GM18499 (cell line): ENCODE results near the gene CTXND1.
"Not testable (repeated sequence)": the region's sequence is repeated elsewhere in the genome, so short reads cannot be mapped to it uniquely, and the experiment has no call there.

ENCODE experiments used
- ATAC-seq: cut with Tn5 transposase; IDR thresholded peaks from one replicate; pipeline ENCODE4 v1.9.1; 2021; ENCODE audit warnings: moderate number of reproducible peaks; ENCODE audit not compliant: insufficient read depth, unreplicated experiment

CTXND1 gene

DNA sequence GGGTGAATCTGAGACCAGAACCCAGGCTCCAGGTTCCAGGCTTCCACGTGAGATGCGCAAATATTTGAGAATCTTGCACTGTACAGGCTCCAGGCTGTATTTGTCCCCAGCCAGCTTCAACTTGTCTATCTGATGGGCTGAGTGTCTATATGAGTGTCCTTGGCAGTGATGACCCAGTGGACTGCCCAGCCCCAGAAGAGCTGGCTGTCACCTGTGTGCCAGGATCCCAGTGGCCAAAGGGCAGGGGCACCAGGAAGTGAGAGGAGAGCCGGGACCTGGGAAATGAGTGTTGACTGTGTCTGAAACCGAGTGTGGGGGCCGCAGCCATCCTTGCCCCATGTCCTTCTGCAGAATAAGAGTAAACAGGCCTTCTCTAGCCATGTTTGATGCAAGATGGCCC lies 88.8 kb downstream of the CTXND1 start:
- no peak for ATAC-seq

DNA sequence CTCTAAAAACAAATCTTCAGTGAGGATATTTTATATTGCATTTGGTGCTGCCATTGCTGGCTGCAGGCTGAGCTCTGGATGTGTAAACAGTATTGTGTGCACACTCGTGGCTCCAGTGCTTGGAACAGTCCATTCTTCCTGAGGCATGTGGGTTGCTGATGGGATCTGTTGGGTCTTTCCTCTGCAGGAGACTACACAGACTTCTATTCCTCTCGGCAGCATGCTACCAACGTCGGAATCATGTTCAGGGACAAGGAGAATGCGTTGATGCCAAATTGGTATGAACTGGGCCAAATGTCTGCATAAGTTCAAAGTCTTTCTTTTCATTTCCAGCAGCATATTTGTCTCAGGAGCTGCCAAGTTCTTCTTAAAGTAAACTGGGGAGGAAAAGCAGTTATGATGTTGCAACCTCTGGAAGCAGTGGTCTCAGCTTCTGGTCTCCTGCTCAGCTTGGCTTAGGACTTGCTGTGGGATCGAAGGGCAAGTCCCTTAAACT lies 89.9 kb downstream of the CTXND1 start:
- ATAC-seq = no peak

DNA sequence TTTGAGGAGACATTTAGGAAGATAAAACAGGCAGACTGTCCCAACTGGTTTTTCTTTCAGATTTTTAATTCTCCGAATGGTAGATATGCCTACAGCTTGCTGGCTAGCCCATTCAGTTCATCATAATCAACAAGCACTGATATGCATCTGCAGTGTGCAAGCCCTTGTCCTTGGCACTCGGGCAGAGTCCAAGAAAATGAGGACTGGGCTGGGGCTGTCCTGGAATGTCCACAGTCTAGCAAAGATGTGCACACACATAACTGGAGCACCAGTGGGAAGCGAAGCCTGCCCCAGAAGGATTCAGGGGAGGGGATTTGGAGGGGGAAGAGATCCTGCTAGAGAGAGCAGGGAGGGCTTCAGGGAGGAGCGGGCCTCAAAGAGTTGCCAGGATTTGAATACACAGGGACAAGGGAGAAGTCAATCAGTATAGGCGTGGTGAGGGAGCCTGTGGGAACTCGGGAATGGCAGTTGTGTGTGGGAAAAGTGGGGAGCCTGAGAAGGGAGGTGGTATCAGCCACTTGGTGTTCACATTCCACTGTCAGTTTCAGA lies 90.5 kb downstream of the CTXND1 start:
- ATAC-seq = no peak

- ATAC-seq = peak; percentile 63
These were observed 91.3 kb downstream of the CTXND1 start for GRCh38 chr15:80160570-80161156.

DNA sequence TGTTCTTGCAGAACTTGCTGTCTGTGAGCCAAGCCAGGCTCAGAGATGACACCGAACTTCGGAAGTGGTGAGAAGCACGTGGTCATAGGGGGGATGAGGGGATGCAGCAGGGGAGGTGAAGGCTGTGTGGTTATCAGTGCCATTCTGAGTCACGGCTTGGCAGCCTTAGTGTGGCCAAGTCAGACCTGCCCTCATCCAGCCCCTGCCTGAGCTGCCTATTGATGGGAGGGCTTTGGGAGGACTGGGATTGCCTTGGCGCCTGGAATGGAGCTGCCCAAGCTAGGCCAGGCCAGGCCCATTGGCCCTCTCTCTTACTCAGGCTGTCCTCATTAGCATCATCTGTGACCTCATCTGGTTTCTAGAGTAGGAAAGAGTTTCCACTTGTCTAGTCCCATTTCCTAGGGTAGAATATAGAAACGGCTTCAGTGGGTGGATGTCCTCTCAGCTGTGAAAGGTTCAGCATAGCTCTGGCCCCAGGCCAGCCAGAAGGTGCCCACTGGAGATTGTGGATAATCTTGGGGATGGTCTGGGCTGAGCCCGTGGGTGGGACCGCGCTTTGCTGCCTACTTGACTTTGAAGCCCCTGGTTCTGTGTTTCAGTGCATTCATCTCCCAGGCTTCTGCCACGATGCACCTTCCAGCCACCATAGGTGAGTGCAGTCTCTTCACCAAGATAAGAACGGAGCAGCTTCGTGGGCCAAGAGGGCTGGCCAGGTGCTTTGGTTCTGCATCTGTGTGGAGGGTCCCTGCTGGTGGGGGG lies 92.0 kb downstream of the CTXND1 start:
- no peak for ATAC-seq

DNA sequence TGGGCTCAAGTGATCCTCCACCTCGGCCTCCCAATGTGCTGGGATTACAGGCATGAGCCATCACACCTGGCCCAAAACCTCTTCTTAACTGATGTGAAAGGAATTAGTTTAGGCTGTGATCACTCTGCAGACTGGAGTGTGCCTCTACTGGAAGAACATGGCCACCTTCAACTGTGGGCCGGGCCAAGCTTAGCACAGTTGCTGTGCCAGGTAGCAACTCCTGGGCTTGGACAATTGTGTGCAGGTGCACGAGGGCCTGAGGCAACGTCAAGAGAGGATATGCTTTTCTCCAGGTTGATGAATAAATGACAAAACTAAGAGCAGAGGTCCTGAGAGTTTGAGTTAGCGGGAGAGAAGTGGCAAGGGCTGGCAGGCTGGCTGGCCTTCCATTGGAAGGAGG lies 92.7 kb downstream of the CTXND1 start:
- no peak for ATAC-seq

DNA sequence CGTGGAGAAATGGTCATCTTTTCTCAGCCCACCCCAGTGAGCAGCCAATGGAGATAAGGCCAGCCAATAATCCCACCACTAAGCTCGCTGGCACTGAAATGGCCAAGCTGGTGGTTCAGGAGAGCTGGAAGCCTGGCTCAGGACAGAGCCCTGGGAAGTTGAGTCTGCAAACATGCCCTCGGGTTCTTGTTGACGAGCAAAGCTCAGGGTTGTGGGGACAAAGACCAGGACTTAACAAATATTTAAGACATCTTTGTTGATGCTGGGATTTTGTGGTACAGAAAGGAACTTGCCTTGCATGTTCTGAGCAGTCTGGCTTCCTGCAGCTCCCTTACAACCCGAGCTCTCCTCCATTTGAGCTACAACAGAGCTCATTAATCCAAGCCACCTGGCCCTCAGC lies 94.8 kb downstream of the CTXND1 start:
- ATAC-seq = no peak

DNA sequence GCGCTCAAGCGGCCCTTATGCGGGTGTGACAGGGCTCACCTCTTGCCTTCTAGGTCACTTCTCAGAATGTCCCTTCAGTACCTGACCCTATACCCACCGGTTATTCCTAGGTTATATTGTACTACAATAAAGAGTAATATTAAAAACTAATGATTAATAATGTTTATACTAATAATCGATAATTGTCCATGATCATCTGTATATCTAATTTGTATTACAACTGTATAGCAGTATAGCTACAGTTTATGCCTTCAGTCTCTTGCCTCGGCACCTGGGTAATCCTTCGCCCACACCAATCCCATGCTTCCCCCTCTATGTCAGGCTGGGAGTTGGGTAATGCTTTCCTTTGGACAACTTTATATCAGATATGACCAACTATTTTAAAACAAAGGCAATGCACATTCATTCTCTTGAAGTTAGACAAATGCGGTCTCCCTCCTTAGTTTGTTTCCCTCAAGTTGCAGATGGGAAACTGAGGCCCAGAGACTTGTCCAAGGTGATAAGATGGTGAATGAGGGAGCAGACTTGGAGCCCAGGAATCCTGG lies 95.8 kb downstream of the CTXND1 start:
- no peak for ATAC-seq

DNA sequence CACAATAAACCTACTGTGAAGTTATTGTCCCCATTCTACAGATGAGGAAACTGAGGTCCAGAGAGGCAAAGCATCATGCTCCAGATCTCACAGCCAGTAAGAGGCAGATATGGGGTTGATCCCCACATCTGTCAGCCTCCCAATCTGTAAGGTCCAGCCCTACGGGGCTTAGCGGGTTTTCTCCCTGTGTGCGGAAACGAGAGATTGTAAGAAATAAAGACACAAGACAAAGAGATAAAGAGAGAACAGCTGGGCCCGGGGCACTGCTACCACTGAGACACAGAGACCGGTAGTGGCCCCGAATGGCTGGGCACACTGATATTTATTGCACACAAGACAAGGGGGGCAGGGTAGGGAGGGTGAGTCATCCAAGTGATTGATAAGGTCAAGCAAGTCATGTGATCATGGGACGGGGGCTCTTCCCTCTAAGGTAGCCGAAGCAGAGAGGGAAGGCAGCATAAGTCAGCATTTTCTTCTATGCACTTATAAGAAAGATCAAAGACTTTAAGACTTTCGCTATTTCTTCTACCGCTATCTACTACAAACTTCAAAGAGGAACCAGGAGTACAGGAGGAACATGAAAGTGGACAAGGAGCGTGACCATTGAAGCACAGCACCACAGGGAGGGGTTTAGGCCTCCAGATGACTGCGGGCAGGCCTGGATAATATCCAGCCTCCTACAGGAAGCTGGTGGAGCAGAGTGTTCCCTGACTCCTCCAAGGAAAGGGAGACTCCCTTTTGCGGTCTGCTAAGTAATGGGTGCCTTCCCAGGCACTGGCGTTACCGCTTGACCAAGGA lies 96.4 kb downstream of the CTXND1 start:
- not testable (repeated sequence) for ATAC-seq

DNA sequence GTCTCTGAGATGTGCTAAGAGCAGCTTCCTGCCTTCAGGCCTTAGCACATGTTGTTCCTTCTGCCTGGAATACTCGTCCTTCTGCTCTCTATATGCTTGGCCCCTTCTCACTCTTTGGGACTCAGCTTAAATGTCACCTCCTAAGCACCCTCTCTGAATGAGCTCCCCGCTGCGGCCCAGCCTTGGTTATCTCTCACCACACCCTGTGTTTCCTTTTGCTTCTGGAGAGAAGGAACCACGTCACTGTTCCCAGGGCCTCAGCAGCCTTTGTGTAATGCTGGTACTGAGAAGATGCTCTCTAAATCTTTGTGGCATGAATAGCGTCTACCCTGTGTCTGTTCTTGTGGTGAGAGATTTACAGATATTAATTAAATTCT lies 97.0 kb downstream of the CTXND1 start:
- ATAC-seq = no peak

DNA sequence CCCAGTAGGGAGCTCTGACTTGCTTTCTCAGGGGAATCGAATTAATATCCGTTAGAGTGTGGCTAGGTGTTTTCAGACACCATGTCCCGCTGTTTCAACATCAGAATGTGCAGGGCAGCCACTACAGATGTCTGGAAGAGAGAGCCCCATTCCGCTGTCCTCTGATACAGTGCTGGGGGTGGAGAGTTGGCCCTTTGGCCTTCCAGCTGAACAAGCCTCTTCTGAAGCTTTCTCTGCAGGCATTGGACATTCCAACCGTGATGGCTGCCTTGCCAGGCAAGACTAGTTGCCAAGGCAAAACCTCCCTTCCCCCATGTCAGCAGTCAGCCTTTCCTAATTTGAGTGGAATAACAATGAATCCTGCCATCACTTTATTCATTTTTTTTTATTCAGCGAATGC lies 97.7 kb downstream of the CTXND1 start:
- no peak for ATAC-seq

DNA sequence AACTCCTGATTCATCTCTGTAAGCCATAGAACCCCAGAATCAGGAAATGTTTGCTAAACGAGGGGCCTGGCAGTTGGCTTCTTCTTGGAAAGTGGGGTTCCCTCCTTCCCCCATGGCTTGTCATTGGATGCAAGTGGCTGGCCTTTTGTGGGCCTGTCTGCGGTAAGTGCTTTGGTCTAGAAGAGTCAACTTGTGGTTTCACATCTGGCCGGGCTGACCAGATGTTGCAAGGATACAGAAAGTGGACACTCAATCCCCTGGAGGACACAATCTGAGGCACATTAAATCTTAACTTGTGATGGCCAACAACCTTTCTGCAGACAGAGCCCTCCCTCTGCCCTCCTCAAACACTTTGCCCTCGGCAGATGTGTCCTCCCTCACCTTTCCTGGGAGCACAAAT lies 98.1 kb downstream of the CTXND1 start:
- ATAC-seq = no peak

- ATAC-seq = no peak
These were observed 98.8 kb downstream of the CTXND1 start, which contains the start of gene FAH for GRCh38 chr15:80152896-80153876. Gene FAH (plus strand): TSS chr15:80152999. CDS start chr15:80153055, 56 bp downstream.

DNA sequence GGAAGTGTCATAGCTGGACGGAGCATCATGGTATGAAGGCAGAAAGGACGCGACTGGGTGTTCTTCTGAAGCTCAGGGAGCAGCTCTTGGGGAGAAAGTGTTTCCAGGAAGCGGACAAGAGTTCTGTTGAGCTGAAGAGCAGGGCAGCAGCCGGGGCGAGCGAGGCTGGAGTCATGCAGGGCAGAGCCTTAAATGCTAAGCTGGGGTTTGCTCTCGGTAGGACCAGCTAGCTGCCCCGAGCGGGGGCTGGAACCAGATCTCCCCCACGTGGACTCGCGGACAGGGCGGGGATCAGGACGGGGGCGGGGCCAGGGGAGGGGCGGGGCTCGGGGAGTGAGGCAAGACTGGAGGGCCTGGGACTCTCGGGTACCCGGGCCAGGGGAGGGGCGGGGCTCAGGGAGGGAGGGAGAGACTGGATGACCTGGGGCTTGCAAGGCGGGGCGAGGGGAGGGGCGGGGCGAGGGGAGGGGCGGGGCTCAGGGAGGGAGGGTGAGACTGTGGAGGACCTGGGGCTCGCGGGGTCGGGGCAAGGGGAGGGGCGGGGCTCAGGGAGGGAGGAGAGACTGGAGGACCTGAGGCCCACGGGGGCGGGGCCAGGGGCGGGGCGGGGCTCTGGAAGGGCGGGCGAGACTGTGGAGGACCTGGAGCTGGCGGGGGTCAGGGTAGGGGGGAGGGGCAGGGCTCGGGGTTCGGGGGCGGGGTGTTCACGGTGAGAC lies 99.7 kb downstream of the CTXND1 start:
- ATAC-seq = no peak

GRCh38 chr15:80151576-80151975 lies 100.4 kb downstream of the CTXND1 start:
- no peak for ATAC-seq

DNA sequence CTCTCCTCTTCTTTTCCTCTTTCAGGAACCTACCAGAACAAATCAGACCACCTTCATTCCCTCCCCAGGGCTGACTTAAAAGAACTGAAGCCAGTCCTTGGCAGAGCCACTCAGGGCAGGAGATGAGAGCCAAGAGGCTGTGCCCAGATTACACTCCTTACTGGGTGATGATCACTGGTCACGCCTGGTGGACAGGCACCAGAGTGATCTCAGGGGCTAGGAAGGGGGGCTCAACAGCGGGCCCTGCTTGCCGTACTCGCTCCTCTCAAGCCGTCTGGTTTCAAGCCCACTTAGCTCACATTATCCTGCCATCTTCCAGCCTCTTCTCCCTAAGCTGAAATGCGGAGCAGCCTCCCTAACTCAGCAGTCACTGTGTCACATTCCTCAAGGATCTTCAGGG lies 100.9 kb downstream of the CTXND1 start:
- no peak for ATAC-seq
